DMS153 treated with DMSO at 0.1 percent for 48 hours (cell line): ENCODE results near the gene NIFK.

Experiments used
- DNase-seq: peaks from one replicate; lab custom pipeline; 2025; ENCODE audit not compliant: unreplicated experiment; lab: John Stamatoyannopoulos, UW

Gene NIFK

DNA sequence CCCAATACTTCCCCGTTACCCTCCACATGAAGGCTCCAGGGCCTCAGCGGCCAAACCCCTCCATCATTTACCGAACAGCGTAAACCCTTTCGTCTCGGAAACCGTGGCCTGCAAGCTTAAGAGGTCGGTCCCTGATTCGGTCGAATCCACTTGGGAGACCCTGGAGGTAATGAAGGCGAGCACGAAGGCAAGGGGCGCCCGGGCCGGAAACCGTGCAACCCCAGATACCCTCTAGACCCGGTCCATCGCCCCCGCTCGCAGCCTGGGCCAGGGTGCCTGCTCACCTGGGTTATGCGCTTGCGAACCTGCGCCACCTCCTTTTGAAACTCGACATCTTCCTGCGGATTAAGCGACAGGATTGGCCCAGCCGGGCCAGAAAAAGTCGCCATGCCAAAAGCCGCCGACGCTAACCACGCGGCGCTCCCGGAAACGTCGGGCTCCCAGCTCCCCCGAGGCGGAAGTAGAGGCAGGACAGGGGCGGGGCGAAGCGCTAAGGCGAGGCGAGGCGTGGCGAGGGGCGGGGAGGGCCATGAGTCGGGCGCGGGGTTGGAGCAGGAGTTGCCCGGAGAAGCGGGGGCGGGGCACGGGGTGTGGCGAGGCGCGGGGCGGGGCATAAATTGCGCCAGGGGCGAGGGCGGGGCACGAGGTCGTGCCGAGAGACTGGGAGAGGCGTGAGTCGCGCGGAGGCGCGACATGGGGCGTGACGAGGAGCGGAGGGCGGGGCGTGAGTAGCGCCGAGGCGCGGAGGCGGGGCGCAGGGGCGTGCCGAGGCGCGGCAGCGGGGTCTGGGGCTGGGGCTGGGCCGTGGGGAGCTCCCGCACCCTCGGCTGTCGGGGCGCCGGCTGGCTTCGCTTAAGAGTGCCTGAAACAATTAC is at the start of gene NIFK:
TSS of gene NIFK (minus strand) at position 414 of the 875 bp plus-strand sequence. CDS start at position 389, 25 bp downstream.
- peak; percentile 94 for DNase-seq

GRCh38 chr2:121783180-121783579 is 46.5 kb upstream of the NIFK start:
- DNase-seq, result no peak

DNA sequence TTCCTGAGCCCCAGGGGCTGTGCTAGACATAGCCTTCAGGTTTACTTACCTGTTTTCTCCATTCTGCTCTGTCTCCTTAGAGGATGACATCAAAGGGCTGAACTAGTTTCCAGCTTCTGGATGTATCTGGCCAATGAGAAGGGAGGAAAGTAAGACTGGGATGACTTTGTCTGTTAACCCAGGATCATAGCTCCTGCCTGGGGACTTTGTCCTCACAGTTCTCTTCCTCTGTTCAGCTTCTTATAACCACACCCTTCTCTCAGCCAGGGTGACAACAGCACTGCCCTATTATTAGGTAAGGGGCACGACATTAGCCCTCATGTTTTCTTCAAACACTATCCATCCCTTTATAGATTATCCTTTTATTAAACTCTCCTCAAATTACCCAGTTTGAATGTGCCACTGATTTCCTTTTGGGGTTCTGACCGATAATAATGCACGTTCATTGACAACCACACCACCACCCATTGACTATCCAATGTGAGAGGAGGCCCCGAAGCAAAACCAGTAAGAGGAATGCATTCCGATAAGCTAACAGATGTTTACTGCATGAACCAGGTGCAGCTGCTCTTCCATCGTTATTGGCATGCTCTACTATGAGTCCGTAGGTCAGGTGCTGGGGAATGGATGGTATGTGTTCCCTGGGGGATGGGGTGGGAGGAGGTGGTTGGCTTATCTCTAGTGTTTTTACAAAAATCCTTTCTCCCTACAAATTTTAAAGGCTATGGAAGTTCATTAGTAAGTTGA is 42.2 kb upstream of the NIFK start:
- DNase-seq, result no peak

DNA sequence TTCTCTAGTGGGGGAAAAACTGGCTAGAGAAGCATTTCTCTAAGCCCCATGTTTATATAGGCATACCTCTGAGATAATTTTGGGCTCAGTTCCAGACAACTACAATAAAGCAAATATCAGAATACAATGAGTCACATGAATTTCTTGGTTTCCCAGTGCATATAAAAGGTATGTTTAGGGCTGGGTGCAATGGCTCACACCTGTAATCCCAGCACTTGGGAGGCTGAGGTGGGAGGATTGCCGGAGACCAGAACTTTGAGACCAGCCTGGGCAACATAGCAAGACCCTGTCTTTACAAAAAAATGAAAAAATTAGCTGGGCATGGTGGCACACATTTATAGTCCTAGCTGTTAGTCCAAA is 41.0 kb upstream of the NIFK start:
- no peak for DNase-seq

DNA sequence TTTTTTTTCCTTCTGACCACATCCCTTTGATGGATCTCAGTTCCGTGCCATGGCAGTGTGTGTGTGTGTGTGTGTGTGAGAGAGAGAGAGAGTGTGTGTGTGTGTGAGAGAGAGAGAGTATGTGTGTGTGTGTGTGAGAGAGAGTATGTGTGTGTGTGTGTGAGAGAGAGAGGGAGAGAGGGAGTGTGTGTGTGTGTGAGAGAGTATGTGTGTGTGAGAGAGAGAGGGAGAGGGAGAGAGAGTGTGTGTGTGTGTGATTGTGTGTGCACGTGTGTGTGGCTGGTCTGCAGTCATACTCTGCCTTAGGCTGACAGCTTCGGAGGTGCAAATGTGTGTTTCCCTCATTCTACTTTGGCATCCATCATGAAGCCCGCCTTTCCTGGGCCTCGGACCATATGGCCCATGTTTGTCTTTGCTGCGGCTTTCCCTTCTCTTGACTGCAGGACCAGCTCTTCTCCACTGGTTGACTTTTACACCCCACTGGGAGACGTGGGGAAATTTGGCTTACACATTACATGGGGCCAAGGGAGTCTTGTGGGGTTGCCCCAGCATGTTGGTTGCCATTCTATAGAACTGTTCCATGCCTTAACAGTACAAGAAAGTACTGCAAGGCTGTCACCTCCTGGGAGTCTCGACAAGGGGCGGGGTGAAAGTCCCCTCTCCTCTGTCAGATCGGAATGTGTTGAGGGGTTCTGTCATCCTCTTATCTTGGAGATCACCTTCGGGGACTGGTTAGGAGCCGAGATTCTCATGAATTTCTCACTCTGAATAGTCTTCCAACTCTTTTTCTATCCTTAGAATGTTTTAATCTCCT is 40.4 kb upstream of the NIFK start:
- DNase-seq, result no peak

DNA sequence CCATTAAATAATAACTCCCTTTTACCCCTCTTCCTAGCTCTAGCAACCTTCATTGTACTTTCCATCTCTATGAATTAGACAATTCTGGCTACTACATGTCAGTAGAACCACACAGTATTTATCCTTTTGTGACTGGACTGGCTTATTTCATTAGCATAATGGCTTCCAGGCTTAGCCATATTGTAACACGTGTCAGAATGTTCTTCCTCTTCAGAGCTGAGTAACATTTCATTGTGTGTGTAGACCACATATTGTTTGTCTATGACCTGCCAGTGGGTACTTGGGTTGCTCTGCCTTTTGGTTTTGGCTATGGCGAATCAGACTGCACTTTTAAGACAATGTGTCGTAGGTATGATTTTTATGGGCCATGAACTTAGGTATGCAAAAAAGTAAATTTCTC is 39.7 kb upstream of the NIFK start:
- DNase-seq, result no peak

DNA sequence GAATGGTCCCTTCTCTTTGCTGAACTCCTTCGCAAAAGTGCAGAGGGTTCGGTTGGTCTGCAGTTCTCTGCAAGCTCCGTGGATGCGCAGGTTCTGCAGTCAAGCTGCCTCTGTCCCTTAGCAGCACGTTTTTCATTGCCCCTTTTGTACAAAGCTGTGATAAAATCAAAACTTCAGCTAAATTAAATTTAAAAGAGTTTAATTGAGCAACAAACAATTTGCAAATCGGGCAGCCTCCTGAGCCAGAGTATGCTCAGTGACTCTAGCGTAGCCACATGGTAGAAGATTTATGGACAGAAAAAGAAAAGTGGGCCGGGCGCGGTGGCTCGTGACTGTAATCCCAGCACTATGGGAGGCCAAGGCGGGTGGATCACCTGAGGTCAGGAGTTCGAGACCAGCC is 37.6 kb upstream of the NIFK start:
- DNase-seq, result no peak

DNA sequence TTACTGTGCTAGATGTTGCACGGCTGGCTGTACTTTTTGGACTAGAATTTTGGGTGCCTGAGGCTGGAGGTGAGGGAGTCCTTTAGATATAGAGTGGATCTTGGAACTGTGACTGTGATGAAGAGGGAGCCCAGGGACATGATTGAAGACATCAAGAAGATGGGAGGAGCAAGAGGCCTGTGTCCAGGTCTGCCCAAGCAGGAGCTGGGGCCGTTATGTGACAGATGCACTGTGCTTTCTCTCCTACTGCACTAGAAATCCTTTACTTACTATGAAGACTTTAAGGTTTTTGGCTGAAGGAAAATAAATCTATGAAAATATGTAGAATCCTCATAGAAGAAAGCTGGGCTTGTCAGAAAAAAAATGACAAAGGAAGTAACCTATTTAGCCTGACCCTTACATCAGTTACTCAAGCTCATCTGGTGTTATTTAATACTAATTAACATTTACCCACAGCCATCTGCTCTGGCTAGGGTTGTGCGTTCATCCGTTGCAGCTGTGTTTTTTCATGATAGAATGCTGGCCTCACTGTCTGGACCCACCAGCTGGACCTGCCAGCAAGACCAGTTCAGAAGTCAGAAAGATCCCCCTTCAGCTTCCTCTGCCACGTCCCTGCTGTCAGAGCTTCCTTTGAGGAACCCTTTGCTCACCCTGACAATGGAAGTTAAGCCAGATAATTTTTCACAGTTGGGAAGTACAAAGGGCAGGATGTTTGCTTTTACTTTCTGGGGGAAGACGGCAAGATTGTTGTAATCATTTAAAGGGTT is 35.5 kb upstream of the NIFK start:
- peak; percentile 48 for DNase-seq

DNA sequence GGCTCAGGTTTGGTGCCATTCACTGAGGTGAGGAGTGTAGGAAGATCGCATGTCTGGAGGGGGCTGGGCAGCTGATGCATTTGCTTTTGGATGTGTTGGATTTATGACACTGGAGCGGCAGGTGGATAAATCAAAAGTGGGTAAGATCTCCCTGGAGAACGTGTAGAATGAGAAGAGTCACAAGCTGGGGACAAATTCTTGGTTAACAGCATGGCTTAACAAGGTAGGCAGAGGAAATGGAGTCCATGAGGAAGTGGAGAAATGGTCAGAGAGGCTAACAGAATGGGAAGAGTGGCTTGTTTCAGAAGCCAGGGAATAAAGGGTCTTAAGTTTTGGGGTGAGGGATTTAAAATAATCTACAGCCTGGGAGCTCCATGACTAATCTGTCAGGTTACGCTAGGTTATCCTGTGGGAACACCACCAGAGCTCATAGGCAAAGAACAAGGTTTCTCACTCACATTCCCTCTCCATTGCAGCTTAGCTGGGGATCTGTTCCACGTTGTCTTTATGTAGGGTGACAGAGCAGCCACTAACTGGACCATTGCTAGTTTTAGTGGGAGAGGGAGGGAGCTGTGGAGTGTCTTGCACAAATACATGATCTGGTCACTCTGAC is 31.6 kb upstream of the NIFK start:
- no peak for DNase-seq

DNA sequence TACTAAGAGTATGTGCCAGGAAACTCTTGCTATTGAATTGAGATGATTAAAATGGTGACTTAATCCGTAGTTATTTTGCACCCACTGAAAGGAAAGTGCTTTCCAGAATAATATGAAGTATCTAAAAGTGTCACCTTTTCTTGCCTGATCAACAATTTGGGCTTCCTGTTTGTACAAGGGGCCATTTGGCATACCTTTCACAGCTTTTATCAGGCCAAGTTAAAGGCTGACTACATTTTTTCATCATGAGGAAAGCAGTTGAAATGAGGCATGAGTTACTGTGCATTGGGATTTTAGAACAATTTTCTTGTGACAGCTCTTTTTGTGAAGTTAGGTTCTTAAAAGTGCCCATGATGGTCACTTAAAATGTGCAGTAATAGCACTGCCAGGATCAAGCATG is 29.9 kb upstream of the NIFK start:
- DNase-seq, result no peak

GRCh38 chr2:121764681-121765228 is 28.1 kb upstream of the NIFK start:
- no peak for DNase-seq

GRCh38 chr2:121755237-121756111 is 18.8 kb upstream of the NIFK start, which contains the start of gene TSN:
TSN (plus strand) TSS chr2:121755651; CDS start chr2:121755780, 129 bp downstream.
- DNase-seq, result peak; percentile 95

- DNase-seq, result no peak
Measured at GRCh38 chr2:121754851-121755236, 18.2 kb upstream of the NIFK start.

GRCh38 chr2:121748202-121748601 is 11.5 kb upstream of the NIFK start:
- no peak for DNase-seq

DNA sequence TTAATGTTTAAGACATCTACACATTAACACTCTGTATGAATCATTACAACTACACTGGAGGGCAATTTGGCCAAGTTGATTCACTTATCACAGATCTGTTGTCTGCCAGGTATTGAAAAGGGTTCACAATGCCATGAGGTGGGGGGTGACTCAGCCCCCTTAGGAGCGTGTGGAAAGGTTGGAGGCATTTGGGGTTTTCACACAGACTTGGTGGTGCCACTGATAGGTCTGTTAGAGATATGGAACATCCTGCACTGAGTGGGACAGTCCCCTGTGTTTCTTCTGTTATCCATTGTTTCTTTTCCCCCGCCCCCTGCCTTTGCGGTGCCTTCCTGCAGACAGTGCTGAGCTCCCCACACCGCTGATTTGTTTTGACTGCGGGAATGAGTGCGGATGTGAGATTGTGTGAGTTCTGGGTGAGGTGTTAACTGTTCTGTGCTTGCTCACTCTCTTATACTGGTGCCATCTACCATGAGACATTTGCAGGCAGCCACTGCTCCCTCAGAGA is 9.4 kb upstream of the NIFK start:
- no peak for DNase-seq

GRCh38 chr2:121741450-121741849 is 4.8 kb upstream of the NIFK start:
- no peak for DNase-seq

GRCh38 chr2:121740973-121741372 is 4.3 kb upstream of the NIFK start:
- no peak for DNase-seq

DNA sequence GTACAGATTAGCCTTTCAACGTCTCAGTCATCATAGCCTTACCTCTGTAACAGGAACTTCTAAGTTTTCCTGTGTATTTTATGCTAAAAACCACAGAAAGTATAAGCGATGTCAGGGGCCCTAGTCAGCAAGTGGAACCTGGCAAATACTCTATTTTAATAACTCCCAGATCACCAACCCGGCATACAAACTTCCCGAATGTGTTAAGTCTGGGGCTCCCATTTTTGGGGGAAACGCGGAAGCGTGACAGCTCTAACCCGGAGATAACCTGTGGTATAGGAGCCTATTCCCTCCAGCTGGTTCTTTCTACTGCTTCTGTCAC is 574 bp downstream of the NIFK start:
- no peak for DNase-seq

DNA sequence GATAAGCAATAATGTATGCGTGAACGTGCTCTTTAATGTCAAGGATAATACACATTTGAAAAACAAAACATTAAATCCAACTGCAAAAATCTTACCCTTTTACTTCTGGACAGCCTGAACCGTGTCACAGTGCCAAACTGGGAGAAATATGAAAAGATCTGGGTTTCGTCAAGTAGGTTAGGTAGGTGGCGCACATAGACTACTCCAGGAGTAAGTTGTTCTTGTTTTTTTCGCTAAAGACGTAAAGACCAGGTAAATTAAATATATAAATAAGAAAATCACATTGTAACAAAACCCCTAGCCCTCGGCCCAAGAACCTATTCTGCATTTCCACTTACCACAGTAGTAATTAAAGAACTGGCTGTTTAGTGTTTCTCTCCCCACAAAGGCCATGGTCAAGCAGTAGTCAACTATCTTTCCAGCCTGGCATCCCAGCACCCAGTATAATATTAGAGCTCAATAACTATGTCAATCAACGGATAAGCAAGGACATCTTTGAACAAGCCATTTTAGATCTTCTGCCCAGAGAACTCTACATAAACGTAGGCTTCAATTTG is 1.1 kb downstream of the NIFK start:
- DNase-seq, result no peak
